ENCODE measurements around the gene FBXW8. TPM values are rescaled to one million over a fixed set of nuclear protein-coding genes. Genes with fewer than 3 reads are reported as not detected.

Gene FBXW8
- total RNA-seq, 2 experiments from 2014 or later, result 7.0 to 8.5 TPM

GRCh38 chr12:117036547-117036946, 125.8 kb downstream of the FBXW8 start:
- no peak for ATAC-seq
- POLR2A ChIA-PET, result no interaction called here
- no peak overlapping the region for H3K27ac Mint-ChIP-seq

GRCh38 chr12:117037289-117038022, 126.7 kb downstream of the FBXW8 start:
- Mint-ChIP-seq H3K4me3 (no peak overlapping the region), H3K36me3 (ENCODE audit: low read depth) (no peaks in the 10 kb centered on the region), H3K27me3 (no peaks in the 10 kb centered on the region), H3K27ac (no peak overlapping the region), H3K4me1 (ENCODE audit: low read depth) (no peaks in the 10 kb centered on the region), H3K9me3 (no peaks in the 10 kb centered on the region)
- ChIA-PET POLR2A (interaction anchor here (1.2 kb wide), 1 partner anchor 61 kb away, joined by 3 read pairs; the partner anchor contains the start of gene TESC), CTCF (interaction anchor here (0.7 to 1.3 kb wide), 3 partner anchors 12 to 95 kb away, joined by 3 read pairs; no protein-coding TSS in a partner anchor)
- no peak for DNase-seq
- TF ChIP-seq CTCF (IDR thresholded peaks at IDR 0.05), result no peak
- no peak for ATAC-seq
- intact Hi-C loops (cut with micrococcal nuclease), result no loop called here

More at GRCh38 chr12:117036547-117036946, 125.8 kb downstream of the FBXW8 start:
- no peak overlapping the region for H3K4me3 Mint-ChIP-seq
- CTCF ChIA-PET, result no interaction called here
- no peaks in the 10 kb centered on the region for H3K36me3 Mint-ChIP-seq (ENCODE audit: low read depth)
- TF ChIP-seq CTCF (IDR thresholded peaks at IDR 0.05), result no peak
- DNase-seq, result no peak
- H3K27me3 Mint-ChIP-seq, result no peaks in the 10 kb centered on the region
- H3K4me1 Mint-ChIP-seq (ENCODE audit: low read depth), result no peaks in the 10 kb centered on the region
- intact Hi-C loops (cut with micrococcal nuclease), result no loop called here
- no peaks in the 10 kb centered on the region for H3K9me3 Mint-ChIP-seq

- intact Hi-C loops (cut with micrococcal nuclease), result no loop called here
- H3K9me3 Mint-ChIP-seq, result no peaks in the 10 kb centered on the region
- H3K4me3 Mint-ChIP-seq, result no peak overlapping the region
- ChIA-PET CTCF (interaction anchor here (0.7 to 1.3 kb wide), 3 partner anchors 12 to 94 kb away, joined by 3 read pairs; no protein-coding TSS in a partner anchor), POLR2A (interaction anchor here (1.2 kb wide), 1 partner anchor 61 kb away, joined by 3 read pairs; the partner anchor contains the start of gene TESC)
- no peak for ATAC-seq
- DNase-seq, result no peak
- TF ChIP-seq CTCF (IDR thresholded peaks at IDR 0.05), result no peak
- no peaks in the 10 kb centered on the region for H3K4me1 Mint-ChIP-seq (ENCODE audit: low read depth)
- H3K27ac Mint-ChIP-seq, result no peak overlapping the region
- no peaks in the 10 kb centered on the region for H3K27me3 Mint-ChIP-seq
- no peaks in the 10 kb centered on the region for H3K36me3 Mint-ChIP-seq (ENCODE audit: low read depth)
Observed at GRCh38 chr12:117038023-117038680, 127.4 kb downstream of the FBXW8 start.

GRCh38 chr12:117038919-117039318, 128.2 kb downstream of the FBXW8 start:
- H3K4me3 Mint-ChIP-seq, result no peak overlapping the region
- no peak for TF ChIP-seq CTCF (IDR thresholded peaks at IDR 0.05)
- CTCF ChIA-PET, result no interaction called here
- no peak overlapping the region for H3K27ac Mint-ChIP-seq
- no peaks in the 10 kb centered on the region for H3K36me3 Mint-ChIP-seq (ENCODE audit: low read depth)
- POLR2A ChIA-PET, result no interaction called here
- no peak for DNase-seq
- ATAC-seq, result no peak
- no peaks in the 10 kb centered on the region for H3K27me3 Mint-ChIP-seq
- no peaks in the 10 kb centered on the region for H3K9me3 Mint-ChIP-seq
- intact Hi-C loops (cut with micrococcal nuclease), result no loop called here
- H3K4me1 Mint-ChIP-seq (ENCODE audit: low read depth), result no peaks in the 10 kb centered on the region

- H3K4me1 Mint-ChIP-seq (ENCODE audit: low read depth), result no peaks in the 10 kb centered on the region
- no peaks in the 10 kb centered on the region for H3K36me3 Mint-ChIP-seq (ENCODE audit: low read depth)
- ChIA-PET POLR2A (no interaction called here), CTCF (no interaction called here)
- DNase-seq (no peak), ATAC-seq (no peak)
- H3K27me3 Mint-ChIP-seq, result no peaks in the 10 kb centered on the region
- no peak for TF ChIP-seq CTCF (IDR thresholded peaks at IDR 0.05)
- intact Hi-C loops (cut with micrococcal nuclease), result no loop called here
- H3K27ac Mint-ChIP-seq, result no peak overlapping the region
- no peak overlapping the region for H3K4me3 Mint-ChIP-seq
- no peaks in the 10 kb centered on the region for H3K9me3 Mint-ChIP-seq
Observed at GRCh38 chr12:117039891-117040309, 129.2 kb downstream of the FBXW8 start.
